Mesenchymal stem cell (in vitro differentiated cells and primary cell): ENCODE measurements around the gene OPCML.

Source experiments
- DNase-seq: peaks from one replicate; pipeline ENCODE4 v3.0.0-alpha.2; 2013
- H2AFZ ChIP-seq: one replicate; pipeline ENCODE4 v1.6.1; 2013; ENCODE audit warnings: low read depth, mild to moderate bottlenecking, control low read depth, inconsistent platforms, low read length, moderate library complexity
- H2AK5ac ChIP-seq: 2 replicates; pipeline ENCODE4 v1.6.1; 2013; ENCODE audit warnings: low read length, moderate library complexity, mild to moderate bottlenecking, inconsistent platforms; ENCODE audit not compliant: severe bottlenecking
- H2BK120ac ChIP-seq: one replicate; pipeline ENCODE4 v1.6.1; 2013; ENCODE audit warnings: low read depth, mild to moderate bottlenecking, inconsistent platforms, low read length, moderate library complexity
- H2BK12ac ChIP-seq, 2 experiments: one replicate each; pipeline ENCODE4 v1.6.1; 2013; ENCODE audit warnings: inconsistent platforms in 2 of 2, low read length in 2 of 2, mild to moderate bottlenecking in 2 of 2, moderate library complexity in 2 of 2, control low read depth in 1 of 2
- H2BK15ac ChIP-seq: one replicate; pipeline ENCODE4 v1.6.1; 2013; ENCODE audit warnings: mild to moderate bottlenecking, low read depth, inconsistent platforms; ENCODE audit not compliant: poor library complexity, severe bottlenecking
- H2BK5ac ChIP-seq: 2 replicates; pipeline ENCODE4 v1.6.1; 2013; ENCODE audit warnings: low read depth, mild to moderate bottlenecking, low read length, control low read depth, inconsistent platforms; ENCODE audit not compliant: poor library complexity, severe bottlenecking
- H3K14ac ChIP-seq, 2 experiments: one replicate each; pipeline ENCODE4 v1.6.1; 2013; ENCODE audit warnings: inconsistent platforms in 2 of 2, low read length in 2 of 2, control low read depth in 1 of 2, mild to moderate bottlenecking in 1 of 2, moderate library complexity in 1 of 2
- H3K18ac ChIP-seq, 2 experiments: one replicate each; pipeline ENCODE4 v1.6.1; 2013; ENCODE audit warnings: inconsistent platforms in 2 of 2, low read length in 2 of 2, control low read depth in 1 of 2, low read depth in 1 of 2, mild to moderate bottlenecking in 1 of 2
- H3K23ac ChIP-seq, 2 experiments: one replicate each; pipeline ENCODE4 v1.6.1; 2013; ENCODE audit warnings: inconsistent platforms in 2 of 2, low read length in 2 of 2, mild to moderate bottlenecking in 2 of 2, moderate library complexity in 2 of 2, control low read depth in 1 of 2
- H3K27ac ChIP-seq: 2 replicates; pipeline ENCODE4 v1.5.1; 2013; ENCODE audit warnings: mild to moderate bottlenecking, moderate library complexity, low read length, control low read depth, inconsistent platforms; ENCODE audit not compliant: poor library complexity, severe bottlenecking
- H3K27me3 ChIP-seq, 2 experiments: 2 replicates each; pipeline versions ENCODE4 v1.6.1 to v1.7.0; 2013; ENCODE audit warnings: low read length in 2 of 2, mild to moderate bottlenecking in 2 of 2, moderate library complexity in 2 of 2, control low read depth in 1 of 2, inconsistent platforms in 1 of 2; ENCODE audit not compliant: control insufficient read depth in 1 of 2, insufficient read depth in 1 of 2
- H3K36me3 ChIP-seq, 2 experiments: 2 replicates each; pipeline versions ENCODE4 v1.6.1 to v1.7.0; 2013; ENCODE audit warnings: low read length in 2 of 2, control low read depth in 1 of 2, inconsistent platforms in 1 of 2, low read depth in 1 of 2, mild to moderate bottlenecking in 1 of 2; ENCODE audit not compliant: insufficient read depth in 2 of 2, control insufficient read depth in 1 of 2
- H3K4ac ChIP-seq, 2 experiments: one replicate each; pipeline ENCODE4 v1.6.1; 2013; ENCODE audit warnings: inconsistent platforms in 2 of 2, low read length in 2 of 2, mild to moderate bottlenecking in 2 of 2, moderate library complexity in 2 of 2, control low read depth in 1 of 2, low read depth in 1 of 2
- H3K4me1 ChIP-seq: 2 replicates; pipeline ENCODE4 v1.6.1; 2013; ENCODE audit warnings: low read depth, low read length, control low read depth; ENCODE audit not compliant: control insufficient read depth, insufficient read depth
- H3K4me2 ChIP-seq: 2 replicates; pipeline ENCODE4 v1.6.1; 2013; ENCODE audit warnings: low read length, mild to moderate bottlenecking, inconsistent platforms; ENCODE audit not compliant: poor library complexity, severe bottlenecking
- H3K4me3 ChIP-seq, 2 experiments: 2 replicates each; pipeline versions ENCODE4 v1.5.1 to v1.7.0; 2013; ENCODE audit warnings: low read length in 2 of 2, mild to moderate bottlenecking in 2 of 2, control low read depth in 1 of 2, low read depth in 1 of 2; ENCODE audit not compliant: insufficient read depth in 1 of 2
- H3K79me1 ChIP-seq: replicated peaks from 2 replicates; pipeline ENCODE4 v1.6.1; 2013; ENCODE audit warnings: mild to moderate bottlenecking, control low read depth, low read length, inconsistent platforms; ENCODE audit not compliant: poor library complexity, severe bottlenecking
- H3K9ac ChIP-seq: 2 replicates; pipeline ENCODE4 v1.7.0; 2013; ENCODE audit warnings: mild to moderate bottlenecking, low read length, moderate library complexity
- H3K9me3 ChIP-seq: 2 replicates; pipeline ENCODE4 v1.7.0; 2013; ENCODE audit warnings: mild to moderate bottlenecking, low read length; ENCODE audit not compliant: control insufficient read depth
- H4K8ac ChIP-seq: one replicate; pipeline ENCODE4 v1.6.1; 2013; ENCODE audit warnings: inconsistent platforms, mild to moderate bottlenecking, low read length, moderate library complexity
- H4K91ac ChIP-seq: one replicate; pipeline ENCODE4 v1.6.1; 2013; ENCODE audit warnings: mild to moderate bottlenecking, low read length, inconsistent platforms
- WGBS: methylation state at CpG from one replicate; pipeline ENCODE4 v1.1.7; 2013; ENCODE audit warnings: mixed read lengths; 5-methylcytosine and 5-hydroxymethylcytosine counted together

OPCML gene

GRCh38 chr11:132444911-132445310 lies 1087.4 kb downstream of the OPCML start:
- no peak overlapping the region for H2BK120ac ChIP-seq
- no peak overlapping the region for H2AFZ ChIP-seq
- H3K14ac ChIP-seq: no peak overlapping the region
- H3K18ac ChIP-seq: no peak overlapping the region
- H3K79me1 ChIP-seq: no peaks in the 10 kb centered on the region
- H3K36me3 ChIP-seq: no peaks in the 10 kb centered on the region
- H2BK15ac ChIP-seq: no peak overlapping the region
- no peak overlapping the region for H3K4me2 ChIP-seq
- H2BK12ac ChIP-seq: no peak overlapping the region
- peaks cover 3% of the 10 kb centered on the region for H3K9me3 ChIP-seq
- no peak overlapping the region for H3K23ac ChIP-seq
- no peak overlapping the region for H3K9ac ChIP-seq
- no peak for DNase-seq
- no peak overlapping the region for H2BK5ac ChIP-seq
- no peaks in the 10 kb centered on the region for H3K4me1 ChIP-seq
- H3K27me3 ChIP-seq: peaks cover 3 to 29% of the 10 kb centered on the region in 2 experiments
- H4K91ac ChIP-seq: no peak overlapping the region
- H2AK5ac ChIP-seq: no peak overlapping the region
- 89% methylated on average over 4 of the region's 4 CpGs for whole genome bisulfite sequencing
- no peak overlapping the region for H3K27ac ChIP-seq
- no peak overlapping the region for H3K4me3 ChIP-seq
- no peak overlapping the region for H4K8ac ChIP-seq
- no peak overlapping the region for H3K4ac ChIP-seq

- WGBS: 65% methylated on average over 5 of the region's 5 CpGs
- H3K14ac ChIP-seq: no peak overlapping the region
- no peak overlapping the region for H2AK5ac ChIP-seq
- no peaks in the 10 kb centered on the region for H3K79me1 ChIP-seq
- H3K18ac ChIP-seq: no peak overlapping the region
- no peak overlapping the region for H4K8ac ChIP-seq
- no peak overlapping the region for H2BK5ac ChIP-seq
- no peak overlapping the region for H3K23ac ChIP-seq
- no peak overlapping the region for H3K4ac ChIP-seq
- no peaks in the 10 kb centered on the region for H3K36me3 ChIP-seq
- no peak overlapping the region for H2BK120ac ChIP-seq
- no peak overlapping the region for H3K9ac ChIP-seq
- no peak overlapping the region for H2BK12ac ChIP-seq
- peaks cover 3% of the 10 kb centered on the region for H3K9me3 ChIP-seq
- no peak overlapping the region for H4K91ac ChIP-seq
- H3K4me1 ChIP-seq: no peaks in the 10 kb centered on the region
- H3K27me3 ChIP-seq: peaks cover 11 to 30% of the 10 kb centered on the region in 2 experiments
- H3K27ac ChIP-seq: no peak overlapping the region
- H2BK15ac ChIP-seq: no peak overlapping the region
- no peak overlapping the region for H3K4me3 ChIP-seq
- no peak for DNase-seq
- no peak overlapping the region for H3K4me2 ChIP-seq
- no peak overlapping the region for H2AFZ ChIP-seq
These were observed 1092.5 kb downstream of the OPCML start for GRCh38 chr11:132439711-132440255.

- Histone ChIP-seq H2AK5ac (no peak overlapping the region), H3K9ac (no peak overlapping the region), H2BK15ac (no peak overlapping the region), H3K18ac (no peak overlapping the region), H4K8ac (no peak overlapping the region), H2AFZ (no peak overlapping the region), H3K4me1 (no peaks in the 10 kb centered on the region), H3K27me3 (peaks cover 11 to 25% of the 10 kb centered on the region in 2 experiments), H3K9me3 (peaks cover 3% of the 10 kb centered on the region), H3K4me3 (no peak overlapping the region), H2BK12ac (no peak overlapping the region), H2BK5ac (no peak overlapping the region), H3K4ac (no peak overlapping the region), H3K79me1 (no peaks in the 10 kb centered on the region), H3K36me3 (no peaks in the 10 kb centered on the region), H3K27ac (no peak overlapping the region), H3K14ac (no peak overlapping the region), H2BK120ac (no peak overlapping the region), H4K91ac (no peak overlapping the region), H3K4me2 (no peak overlapping the region), H3K23ac (no peak overlapping the region)
- WGBS: 34% methylated on average over 1 of the region's 1 CpG
- DNase-seq: no peak
These were observed 1093.9 kb downstream of the OPCML start for GRCh38 chr11:132438418-132438817.

- DNase-seq: no peak
- H3K9me3 ChIP-seq: no peaks in the 10 kb centered on the region
- WGBS: 47% methylated on average over 14 of the region's 14 CpGs
- no peak overlapping the region for H3K23ac ChIP-seq
- H3K14ac ChIP-seq: no peak overlapping the region
- H4K91ac ChIP-seq: no peak overlapping the region
- H3K79me1 ChIP-seq: no peaks in the 10 kb centered on the region
- peak overlapping the region in 1 of 2 experiments; percentile 31 for H3K4me3 ChIP-seq
- H3K4ac ChIP-seq: no peak overlapping the region
- no peak overlapping the region for H2AFZ ChIP-seq
- H2BK5ac ChIP-seq: no peak overlapping the region
- H2AK5ac ChIP-seq: no peak overlapping the region
- H3K18ac ChIP-seq: no peak overlapping the region
- no peak overlapping the region for H2BK15ac ChIP-seq
- H3K27ac ChIP-seq: no peak overlapping the region
- no peak overlapping the region for H2BK120ac ChIP-seq
- peaks cover 21 to 32% of the 10 kb centered on the region in 2 experiments for H3K27me3 ChIP-seq
- H4K8ac ChIP-seq: no peak overlapping the region
- H3K9ac ChIP-seq: no peak overlapping the region
- H3K36me3 ChIP-seq: no peaks in the 10 kb centered on the region
- H2BK12ac ChIP-seq: no peak overlapping the region
- H3K4me2 ChIP-seq: no peak overlapping the region
- H3K4me1 ChIP-seq: peaks cover 4% of the 10 kb centered on the region
These were observed 1101.8 kb downstream of the OPCML start for GRCh38 chr11:132430429-132431062.
